GM12864 (cell line): ENCODE measurements around the gene DBH.

ENCODE experiments used
- DNase-seq: peaks from one replicate; pipeline ENCODE4 v3.0.0-alpha.2; 2011; ENCODE audit warnings: low read depth
- H3K4me3 ChIP-seq: 2 replicates; pipeline ENCODE4 v1.5.1; 2011; ENCODE audit warnings: mild to moderate bottlenecking, low read depth, low read length, control low read depth
- TF ChIP-seq, protein P1 (sequence below): IDR thresholded peaks from 2 replicates; pipeline ENCODE4 v1.5.1; 2011; ENCODE audit warnings: low read depth, mild to moderate bottlenecking, moderate library complexity, low read length, control low read depth, inconsistent platforms; ENCODE audit errors: missing control alignments

The DBH gene

DNA sequence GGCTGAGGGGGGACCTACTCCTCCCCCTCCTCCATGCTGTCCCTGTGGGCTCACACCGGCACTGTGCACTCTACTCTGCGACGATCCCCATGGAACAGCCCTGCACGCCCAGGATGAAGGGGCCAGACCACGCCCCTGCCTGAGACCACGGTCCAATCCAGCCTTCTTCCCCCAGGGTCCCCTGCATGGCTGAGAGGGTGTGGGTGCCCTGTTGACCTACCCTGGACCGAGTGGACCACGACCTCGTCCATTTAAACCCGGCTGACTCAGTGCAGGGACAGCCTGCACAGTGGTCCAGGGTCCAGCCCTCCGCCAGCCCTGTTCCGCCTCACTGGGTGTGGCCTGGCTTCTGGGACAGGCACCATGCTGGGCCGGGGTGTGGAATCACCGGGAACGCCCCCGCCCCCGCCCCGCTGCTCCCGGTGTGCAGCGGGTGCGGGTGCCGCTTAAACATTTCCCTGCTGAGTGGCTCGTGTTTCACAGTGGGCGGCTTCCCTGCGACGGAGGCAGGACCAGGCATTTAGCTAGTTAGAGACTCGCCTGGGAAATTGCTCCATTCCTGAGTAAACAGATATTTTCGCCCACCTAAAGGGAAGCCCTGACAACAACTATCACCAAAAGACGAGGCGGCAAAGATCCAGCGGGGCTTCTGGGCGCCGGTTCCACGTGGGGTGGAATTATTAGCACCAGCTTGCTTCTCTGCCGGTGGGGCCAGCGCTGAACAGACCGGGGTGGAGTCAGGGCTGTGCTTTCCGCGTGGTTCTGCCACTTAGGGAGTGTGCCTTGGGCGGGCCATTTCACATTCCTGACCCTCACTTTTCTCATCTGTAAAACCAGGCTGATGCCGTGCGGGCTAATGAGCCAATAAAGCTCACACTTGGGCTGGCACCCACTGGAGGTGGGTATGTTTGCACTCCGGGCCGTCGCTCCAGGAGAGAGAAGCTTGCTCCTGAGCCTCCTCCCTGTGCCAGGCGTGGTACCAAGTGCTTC lies 22.6 kb downstream of the DBH start:
- H3K4me3 ChIP-seq = no peak overlapping the region
- no peak for DNase-seq
- TF ChIP-seq, protein P1, sequence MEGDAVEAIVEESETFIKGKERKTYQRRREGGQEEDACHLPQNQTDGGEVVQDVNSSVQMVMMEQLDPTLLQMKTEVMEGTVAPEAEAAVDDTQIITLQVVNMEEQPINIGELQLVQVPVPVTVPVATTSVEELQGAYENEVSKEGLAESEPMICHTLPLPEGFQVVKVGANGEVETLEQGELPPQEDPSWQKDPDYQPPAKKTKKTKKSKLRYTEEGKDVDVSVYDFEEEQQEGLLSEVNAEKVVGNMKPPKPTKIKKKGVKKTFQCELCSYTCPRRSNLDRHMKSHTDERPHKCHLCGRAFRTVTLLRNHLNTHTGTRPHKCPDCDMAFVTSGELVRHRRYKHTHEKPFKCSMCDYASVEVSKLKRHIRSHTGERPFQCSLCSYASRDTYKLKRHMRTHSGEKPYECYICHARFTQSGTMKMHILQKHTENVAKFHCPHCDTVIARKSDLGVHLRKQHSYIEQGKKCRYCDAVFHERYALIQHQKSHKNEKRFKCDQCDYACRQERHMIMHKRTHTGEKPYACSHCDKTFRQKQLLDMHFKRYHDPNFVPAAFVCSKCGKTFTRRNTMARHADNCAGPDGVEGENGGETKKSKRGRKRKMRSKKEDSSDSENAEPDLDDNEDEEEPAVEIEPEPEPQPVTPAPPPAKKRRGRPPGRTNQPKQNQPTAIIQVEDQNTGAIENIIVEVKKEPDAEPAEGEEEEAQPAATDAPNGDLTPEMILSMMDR = no peak

DNA sequence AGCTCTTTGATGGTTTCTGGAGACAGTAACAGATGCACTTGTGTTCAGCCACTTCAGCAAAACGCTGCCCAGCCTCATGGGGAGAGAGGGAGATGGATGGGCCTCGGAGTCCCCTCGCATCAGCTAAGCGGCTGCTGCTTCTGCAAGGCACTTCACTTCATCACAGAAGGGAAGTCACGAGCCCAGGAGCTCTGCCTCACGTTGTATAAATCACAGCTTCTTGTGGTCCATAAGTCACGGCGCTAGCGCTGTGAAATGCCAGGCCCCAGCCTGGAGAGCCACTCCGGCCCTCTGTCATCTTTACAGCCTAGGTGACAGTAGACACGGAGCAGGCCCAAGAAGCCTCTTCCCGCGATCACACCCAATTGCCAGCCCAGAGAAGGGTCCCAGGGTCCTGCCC lies 23.4 kb downstream of the DBH start:
- DNase-seq = no peak
- TF ChIP-seq, protein P1 = no peak
- no peak overlapping the region for H3K4me3 ChIP-seq

DNA sequence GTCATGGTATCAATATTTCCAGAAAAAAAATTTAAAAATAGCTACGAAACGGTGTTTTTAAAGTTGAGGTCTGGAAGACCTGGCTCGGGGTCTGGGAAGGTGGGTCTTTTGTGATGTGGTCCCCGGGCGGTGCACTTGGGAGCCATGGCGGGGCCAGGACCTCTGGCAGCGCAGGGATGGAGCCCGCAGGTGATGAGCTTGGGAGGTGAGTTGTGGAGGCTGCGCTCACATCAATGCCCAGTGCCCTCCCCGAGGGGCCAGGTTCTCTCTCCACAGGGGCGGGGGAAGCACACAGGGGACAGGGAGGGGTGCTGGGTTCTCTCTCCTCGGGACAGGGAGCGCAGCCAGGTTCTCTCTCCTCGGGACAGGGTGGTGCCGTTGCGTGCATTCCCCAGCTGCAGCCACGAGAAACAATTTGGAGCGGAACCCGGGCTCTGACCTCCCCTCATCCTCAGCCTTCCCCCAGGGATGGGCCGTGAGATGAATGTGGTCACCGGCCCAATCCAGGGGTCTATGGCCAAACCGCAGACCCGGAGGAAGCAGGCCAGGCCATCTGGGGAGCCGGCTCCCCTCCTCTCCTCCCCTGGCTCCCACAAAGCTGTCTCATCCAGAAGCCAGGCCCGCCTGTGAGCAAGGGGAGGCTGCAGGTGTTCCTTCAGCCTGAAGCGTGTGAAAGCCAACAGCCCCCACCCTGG lies 25.8 kb downstream of the DBH start:
- DNase-seq = no peak
- H3K4me3 ChIP-seq = no peak overlapping the region
- TF ChIP-seq, protein P1 = no peak

DNA sequence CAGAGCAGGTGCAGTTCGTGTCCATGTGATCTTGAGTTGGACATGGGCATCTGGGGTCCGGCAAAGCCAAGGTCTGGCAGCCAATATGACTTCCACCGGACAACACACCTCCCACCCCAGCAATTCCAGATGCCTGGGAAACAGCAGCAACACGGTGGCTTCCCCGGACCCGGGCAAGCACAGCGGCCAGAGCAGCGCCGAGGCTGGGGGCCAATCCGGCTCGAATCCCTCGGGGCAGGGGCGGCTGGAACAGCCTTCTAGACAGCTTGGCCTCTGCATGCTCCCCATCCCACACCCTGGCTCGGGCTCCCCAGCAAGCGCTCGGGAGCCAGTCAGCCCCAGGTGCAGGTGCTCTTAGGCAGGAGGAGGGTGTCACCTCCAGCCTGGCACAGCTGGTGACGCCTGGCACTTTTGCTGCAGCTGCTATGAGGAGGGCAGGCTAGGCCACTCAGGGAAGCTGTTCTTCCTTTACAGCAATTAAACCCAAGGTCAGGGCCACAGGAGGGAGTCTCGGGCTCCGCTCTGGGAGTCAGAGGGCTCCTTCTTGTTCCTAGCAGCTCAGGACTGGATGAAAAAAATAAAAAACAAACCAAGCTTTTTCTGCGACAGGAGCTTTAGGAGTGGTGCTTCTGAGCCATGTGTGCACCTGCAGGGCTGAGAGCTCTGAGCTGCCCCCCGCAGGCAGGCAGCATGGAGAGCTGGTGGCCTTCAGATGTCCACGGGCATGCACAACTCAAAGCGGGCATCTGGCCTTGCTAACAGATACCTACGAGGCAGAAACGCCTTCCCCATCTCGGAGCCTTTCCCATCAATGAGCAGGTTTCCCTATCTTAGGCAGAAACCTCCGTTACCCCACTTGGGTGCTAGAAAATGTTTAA lies 28.2 kb downstream of the DBH start:
- no peak for DNase-seq
- no peak overlapping the region for H3K4me3 ChIP-seq
- TF ChIP-seq, protein P1 = no peak

DNA sequence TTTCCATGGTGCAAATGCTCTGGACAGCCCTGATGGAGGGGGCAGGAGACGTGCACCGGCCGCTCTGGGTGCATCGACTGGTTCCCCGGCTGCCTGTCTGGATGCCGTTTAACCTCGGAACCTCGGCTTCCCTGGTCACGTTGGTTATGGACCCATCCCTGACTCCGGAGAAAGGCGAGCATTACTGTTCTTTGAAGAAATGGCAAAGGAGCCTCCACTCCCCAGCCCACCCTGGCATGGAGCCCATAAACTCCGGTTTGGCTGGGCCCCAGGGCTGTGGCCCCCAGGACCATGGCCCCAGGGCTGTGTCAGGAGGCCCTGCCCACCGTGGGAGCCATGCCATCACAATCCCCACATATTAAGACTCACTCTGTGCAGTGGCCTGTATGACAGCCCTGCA lies 28.9 kb downstream of the DBH start:
- DNase-seq = no peak
- TF ChIP-seq, protein P1 = no peak
- no peak overlapping the region for H3K4me3 ChIP-seq

DNA sequence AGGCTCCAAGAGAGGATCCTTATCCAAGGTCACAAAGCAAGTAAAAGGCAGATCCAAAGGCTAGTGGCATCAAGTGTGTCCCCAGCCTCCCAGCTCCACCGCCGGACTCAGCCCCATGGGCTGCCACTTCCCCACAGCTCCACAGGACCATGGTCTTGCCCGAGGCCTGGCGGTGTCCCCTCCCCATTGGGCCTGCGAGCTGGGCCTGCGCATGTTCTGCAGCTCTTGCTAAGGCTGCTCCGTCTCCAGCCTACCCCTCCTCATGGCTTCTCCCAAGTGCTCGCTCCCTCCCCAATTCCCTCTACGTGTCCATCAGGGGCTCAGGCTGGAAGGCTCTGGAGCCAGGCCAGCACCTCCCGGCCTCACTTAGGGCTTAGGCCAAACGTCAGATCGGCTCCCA lies 29.4 kb downstream of the DBH start:
- no peak overlapping the region for H3K4me3 ChIP-seq
- no peak for DNase-seq
- TF ChIP-seq, protein P1 = no peak
